HG03575 (cell line): ENCODE data around the gene OR1N2.
"Not testable (repeated sequence)": the region's sequence is repeated elsewhere in the genome, so short reads cannot be mapped to it uniquely, and the experiment has no call there.

Experiments
- ATAC-seq: cut with Tn5 transposase; IDR thresholded peaks from one replicate; pipeline ENCODE4 v1.9.1; 2021; ENCODE audit not compliant: unreplicated experiment, insufficient number of reproducible peaks, low FRiP score; ENCODE audit errors: extremely low read depth

The OR1N2 gene, protein sequence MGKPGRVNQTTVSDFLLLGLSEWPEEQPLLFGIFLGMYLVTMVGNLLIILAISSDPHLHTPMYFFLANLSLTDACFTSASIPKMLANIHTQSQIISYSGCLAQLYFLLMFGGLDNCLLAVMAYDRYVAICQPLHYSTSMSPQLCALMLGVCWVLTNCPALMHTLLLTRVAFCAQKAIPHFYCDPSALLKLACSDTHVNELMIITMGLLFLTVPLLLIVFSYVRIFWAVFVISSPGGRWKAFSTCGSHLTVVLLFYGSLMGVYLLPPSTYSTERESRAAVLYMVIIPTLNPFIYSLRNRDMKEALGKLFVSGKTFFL

DNA sequence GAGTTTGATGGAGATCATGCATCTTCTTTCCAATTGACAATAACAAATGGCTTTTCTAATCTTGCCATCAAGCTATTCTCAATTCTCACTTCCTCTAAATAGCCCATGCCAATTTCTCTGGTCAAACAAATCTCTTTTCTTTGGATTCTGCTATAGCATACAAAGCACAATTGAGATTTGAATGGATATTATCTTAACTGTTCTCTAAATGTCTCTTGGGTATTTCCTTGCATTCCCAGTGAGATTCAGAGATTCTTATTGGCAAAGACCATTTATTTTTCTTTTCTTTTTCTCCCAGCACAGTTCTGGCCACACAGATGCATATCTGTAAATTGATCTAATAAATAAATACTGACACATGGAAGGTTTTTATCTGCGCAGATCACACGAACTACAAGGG, at the start of gene OR1N2:
TSS of gene OR1N2 (plus strand) at position 301 of the 400 bp plus-strand sequence. CDS start 100 bp downstream, outside the sequence.
- no peak for ATAC-seq

DNA sequence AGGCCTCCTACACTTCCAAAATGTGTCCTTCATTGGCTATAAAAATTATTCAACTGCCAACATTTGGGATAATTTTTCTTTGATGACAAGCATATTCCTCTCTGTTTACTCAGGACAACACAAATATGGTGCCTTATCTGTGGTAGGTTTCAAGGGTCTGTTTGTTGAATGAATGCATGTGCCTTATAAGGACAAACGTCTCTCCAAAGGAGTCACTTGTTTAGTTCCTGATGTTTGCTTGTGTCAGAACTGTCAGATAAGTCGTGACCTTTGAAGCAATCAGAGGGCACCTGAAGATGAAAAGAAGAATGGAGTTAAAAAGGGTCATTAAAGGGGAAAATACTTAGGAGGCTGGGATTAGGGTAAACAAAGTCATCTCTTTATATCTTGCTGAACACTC, 45.9 kb upstream of the OR1N2 start:
- ATAC-seq: no peak

DNA sequence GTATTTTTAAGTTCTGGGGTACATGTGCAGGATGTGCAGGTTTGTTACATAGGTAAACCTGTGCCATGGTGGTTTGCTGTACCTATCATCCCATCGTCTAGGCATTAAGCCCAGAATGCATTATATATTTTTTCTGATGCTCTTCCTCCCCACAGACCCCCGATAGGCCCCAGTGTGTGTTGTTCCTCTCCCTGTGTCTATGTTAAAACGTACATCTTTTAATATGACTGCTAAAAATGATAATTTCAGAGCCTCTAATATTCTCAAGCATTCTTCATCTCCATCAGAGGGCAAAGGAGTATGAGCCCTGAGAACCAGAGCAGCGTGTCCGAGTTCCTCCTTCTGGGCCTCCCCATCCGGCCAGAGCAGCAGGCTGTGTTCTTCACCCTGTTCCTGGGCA, 42.4 kb upstream of the OR1N2 start, which contains the start of gene OR1J2:
TSS of gene OR1J2 (plus strand) at position 301 of the 400 bp plus-strand sequence. CDS start at position 301, 0 bp downstream.
- no peak for ATAC-seq

DNA sequence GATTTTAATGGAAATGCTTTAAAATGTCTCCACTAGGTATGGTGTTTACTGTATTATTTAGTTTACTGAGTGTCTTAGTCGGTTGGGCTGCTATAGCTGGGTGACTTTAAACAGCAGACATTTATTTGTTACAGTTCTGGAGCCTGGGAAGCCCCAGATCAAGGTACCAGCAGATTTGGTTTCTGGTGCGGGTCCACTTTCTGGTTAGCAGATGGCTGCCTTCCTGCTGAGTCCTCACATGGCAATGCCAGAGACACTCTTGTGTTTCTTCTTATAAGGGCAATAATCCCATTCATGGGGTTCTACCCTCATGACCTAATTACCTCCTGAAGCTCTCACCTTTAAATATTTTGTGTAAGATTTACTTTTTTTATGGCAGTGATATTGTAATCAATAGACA, 34.7 kb upstream of the OR1N2 start:
- no peak for ATAC-seq

DNA sequence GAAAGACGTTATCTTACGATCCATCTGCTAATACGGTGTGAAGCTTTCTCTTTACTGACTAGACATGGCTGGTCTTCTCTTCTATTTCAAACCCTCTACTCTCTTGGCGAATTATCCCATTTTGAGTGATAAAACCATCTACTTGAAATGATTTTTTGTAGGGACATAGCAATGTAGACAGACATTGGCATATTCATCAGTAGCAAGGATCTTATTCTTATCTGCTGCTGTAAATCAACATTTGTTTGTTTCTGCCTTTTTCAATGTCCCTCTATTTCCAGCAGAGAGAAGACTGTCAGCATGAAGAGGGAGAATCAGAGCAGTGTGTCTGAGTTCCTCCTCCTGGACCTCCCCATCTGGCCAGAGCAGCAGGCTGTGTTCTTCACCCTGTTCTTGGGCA, 34.1 kb upstream of the OR1N2 start, which contains the start of gene OR1J4:
TSS of gene OR1J4 (plus strand) at position 301 of the 400 bp plus-strand sequence. CDS start at position 301, 0 bp downstream.
- ATAC-seq: no peak

DNA sequence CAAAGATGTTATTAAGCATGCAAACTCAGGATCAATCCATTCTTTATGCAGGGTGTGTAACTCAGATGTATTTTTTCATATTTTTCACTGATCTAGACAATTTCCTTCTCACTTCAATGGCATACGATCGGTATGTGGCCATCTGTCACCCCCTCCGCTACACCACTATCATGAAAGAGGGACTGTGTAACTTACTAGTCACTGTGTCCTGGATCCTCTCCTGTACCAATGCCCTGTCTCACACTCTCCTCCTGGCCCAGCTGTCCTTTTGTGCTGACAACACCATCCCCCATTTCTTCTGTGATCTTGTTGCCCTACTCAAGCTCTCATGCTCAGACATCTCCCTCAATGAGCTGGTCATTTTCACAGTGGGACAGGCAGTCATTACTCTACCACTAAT, 33.5 kb upstream of the OR1N2 start:
- no peak for ATAC-seq

DNA sequence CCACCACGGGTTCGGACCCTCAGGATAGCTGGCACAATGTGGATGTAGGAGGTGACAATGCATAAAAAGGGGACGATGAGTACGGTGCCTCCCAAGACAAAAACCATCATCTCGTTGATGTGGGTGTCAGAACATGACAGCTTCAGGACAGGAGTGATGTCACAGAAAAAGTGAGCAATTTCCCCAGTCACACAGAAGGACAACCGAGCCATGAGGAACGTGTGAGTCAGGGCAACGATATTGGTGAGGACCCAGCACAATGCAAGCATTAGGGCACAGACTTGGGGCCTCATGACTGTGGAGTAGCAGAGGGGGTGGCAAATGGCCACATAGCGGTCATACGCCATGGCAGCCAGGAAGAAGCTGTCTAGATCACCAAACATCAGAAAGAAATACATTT, 26.3 kb upstream of the OR1N2 start:
- no peak for ATAC-seq

DNA sequence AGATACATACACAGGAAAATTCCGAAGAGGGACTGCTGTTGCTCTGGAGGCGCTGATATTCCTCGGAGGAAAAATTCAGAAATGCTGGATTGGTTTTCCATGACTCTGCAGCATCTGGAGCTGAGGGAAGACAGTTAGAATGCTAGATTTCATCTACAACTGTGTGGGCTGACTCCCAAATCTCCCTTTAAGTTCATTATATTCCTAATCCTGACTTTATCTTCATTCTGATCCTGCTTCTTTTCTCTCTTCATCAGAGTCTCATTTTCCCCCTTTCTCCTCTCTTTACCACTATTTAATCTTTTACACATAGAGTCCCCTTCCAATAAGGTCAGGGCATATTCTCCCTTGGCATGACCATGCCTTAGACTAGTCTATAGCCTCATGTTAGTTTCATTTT, 25.7 kb upstream of the OR1N2 start, which contains the start of gene OR1N1:
TSS of gene OR1N1 (minus strand) at position 101 of the 400 bp plus-strand sequence. CDS start at position 101, 0 bp downstream.
- ATAC-seq: no peak

DNA sequence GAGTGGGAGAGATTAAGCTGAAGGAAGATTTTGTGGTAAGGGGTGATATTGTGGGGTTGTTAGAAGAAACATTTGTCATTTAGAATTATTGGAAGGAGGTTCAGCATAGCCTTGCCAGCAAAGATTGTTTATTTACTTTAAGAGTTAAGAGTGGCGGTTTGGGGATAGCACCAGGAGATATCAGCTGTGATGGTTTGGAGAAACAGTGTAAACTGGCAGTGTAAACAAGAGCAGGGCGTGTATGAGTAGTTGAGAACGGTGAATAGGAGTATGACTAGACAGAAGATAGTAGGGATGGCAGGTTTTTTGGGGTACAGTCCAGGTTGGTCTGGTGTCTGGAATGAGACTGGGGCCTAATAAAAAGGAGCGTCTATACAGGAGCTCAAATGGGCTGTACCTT, 21.8 kb upstream of the OR1N2 start:
- not testable (repeated sequence) for ATAC-seq

DNA sequence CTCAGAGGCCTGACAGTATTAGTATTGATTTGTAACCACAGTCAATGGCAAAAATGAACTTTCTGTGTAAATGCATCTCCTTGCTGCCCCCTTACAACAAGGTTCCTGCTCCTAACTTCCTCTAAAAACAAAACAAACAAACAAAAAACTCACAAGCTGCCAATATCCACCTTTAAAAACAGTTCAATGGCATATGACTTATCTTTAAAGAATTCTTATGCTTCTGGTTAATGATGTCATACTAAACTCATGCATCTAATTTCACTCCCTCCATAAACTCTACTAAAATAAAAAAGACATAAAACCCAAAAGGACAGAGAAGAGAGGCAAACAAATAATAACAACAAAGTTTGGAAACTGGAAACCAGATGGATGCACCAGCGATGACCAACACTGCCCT, 16.8 kb upstream of the OR1N2 start:
- no peak for ATAC-seq

DNA sequence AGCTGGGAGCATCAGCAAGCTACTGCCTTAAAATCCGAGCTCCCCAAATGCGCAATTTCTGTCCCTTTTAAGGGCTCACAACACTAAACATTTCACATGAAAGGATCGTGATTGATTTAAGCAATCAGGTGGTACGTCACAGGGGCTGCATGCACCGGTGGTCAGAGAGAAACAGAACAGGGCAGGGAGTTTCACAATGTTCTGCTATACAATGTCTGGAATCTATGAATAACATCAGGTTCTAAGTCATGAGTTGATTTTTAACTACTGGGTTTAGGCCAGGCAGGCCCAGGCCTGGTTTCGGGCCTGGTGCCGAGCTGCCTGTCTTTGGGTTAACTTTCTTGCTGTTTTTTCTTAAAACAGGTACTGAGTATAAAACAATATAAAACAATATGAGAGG, 15.8 kb upstream of the OR1N2 start:
- not testable (repeated sequence) for ATAC-seq

DNA sequence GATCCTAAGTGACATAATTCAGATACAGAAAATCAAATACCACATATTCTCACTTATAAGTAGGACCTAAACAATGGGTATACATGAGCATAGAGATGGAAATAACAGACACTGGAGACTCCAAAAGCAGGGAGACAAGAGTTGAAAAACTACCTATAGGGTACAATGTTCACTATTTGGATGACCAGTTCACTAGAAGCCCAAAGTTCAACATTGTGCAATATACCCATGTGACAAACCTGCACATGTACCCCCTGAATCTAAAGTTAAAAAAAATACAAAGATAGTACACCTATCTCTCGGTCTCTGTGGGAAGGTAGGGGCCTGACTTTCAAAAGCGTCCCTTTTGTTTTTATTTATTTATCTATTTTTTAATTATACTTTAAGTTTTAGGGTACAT, 14.2 kb upstream of the OR1N2 start:
- no peak for ATAC-seq

DNA sequence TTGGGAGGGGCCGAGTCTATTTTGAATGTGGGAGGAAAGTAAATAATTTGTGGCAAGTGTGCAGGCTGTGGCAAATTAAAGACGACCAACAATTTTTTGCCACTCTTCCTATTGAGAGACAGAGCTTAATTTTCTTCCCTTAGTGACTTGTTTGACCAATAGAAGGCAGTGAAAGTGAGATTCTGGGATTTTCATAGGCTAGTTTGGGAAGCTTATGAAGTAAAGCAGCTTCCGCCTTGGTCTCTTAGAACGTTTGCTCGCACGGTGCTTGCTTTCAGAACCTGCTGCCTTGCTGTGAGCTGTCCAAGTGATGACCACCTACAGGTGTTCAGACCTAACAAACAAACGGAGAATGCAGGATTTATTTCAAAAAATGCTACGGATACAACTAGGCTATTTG, 6.7 kb upstream of the OR1N2 start:
- ATAC-seq: no peak

DNA sequence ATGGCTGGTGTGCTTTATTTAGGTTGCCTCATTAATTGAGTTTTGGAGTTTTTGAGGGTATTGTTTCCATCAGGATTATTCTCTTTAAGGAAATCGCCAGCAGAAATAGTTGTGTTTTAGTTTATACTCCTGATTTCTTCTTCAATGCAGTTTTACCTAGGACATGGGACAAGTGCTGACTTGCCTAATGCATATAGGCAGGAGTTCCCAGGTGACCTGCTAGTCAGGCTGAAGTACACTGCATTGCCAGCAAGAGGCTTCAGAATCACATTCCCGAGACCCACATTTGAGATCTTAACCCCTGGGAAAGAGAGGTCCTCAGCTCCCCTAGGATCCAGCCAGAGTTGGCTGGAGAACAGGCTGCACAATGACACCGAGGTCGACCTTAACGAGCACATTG, 1.5 kb upstream of the OR1N2 start:
- ATAC-seq: no peak

DNA sequence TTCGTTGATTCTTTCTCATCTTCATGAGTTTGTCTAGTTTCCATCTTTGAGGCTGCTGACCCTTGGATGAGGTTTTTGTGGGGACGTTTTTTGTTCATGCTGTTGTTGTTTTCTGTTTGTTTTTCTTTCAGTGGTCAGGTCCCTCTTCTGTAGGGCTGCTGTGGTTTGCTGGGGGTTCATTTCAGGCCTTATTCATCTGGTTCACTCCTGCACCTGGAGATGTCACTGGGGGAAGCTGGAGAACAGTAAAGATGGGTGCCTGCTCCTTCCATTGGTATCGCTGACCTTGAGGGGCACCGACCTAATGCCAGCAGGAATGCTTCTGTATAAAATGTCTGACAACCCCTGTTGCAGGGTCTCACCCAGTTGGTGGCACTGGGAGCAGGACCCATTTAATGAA, 8.5 kb downstream of the OR1N2 start:
- no peak for ATAC-seq

DNA sequence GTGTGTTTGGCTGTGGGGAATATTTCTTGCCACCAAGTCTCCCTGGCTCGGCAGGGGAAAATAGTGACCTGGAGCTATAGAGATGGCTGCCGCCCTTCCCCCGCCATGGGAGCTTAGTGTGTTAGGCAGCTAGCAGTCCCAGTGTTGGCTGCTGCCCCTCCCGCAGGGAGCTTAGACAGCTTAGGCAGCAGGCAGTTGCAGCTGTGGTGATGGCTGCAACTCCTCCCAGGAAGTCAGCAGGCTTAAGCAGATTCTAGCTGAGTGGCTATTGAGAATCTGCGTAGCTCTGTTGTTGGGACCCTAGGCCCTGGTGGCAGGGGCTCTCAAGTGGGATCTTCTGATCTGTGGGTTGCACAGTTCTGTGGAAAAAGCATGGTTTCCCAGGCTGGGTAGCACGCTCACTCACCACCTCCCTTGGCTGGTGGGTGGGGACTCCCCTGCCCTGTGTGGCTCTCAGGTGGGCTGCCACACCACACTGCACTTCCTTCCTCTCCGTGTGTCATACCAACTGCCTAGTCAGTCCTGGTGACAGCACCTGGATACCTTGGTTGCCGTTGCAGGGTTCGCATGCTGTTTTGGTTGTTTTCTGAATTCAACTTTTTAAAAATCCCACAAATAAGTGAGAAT, 9.3 kb downstream of the OR1N2 start:
- ATAC-seq: no peak

DNA sequence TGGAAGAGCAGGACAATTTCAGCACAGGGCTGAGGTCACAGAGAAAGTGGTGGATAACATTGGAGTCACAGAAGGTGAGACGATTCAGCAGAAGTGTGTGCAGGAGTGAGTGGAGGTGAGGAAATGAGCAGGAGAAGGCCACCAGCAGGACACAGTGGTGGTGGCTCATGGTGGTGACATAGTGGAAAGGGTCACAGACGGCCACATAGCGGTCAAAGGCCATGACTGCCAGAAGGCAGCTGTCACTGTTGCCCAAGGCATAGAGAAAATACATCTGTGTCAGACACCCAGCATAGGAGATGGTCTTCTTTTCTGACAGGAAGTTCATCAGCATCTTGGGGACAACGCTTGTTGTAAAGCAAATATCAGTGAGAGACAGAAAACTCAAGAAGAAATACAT, 15.0 kb downstream of the OR1N2 start:
- ATAC-seq: no peak

DNA sequence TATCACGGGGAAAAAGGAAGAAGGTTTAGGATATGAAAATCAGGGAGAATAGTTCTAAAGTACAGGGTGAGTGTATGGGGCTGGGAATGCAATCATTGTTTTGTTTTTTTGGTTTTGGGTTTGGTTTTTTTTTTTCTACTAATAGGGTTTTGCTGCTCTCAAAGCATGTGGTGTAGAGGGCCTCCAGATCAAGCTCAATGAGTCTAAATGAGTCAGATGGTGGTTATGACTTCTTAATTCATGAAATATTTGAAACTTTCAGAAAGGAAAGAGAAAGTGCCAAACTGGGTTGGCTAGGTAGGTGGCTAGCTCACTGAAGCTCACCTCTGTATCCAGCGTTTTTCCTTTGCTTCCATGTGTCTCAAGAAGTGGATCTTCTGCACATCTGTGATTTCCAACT, 19.5 kb downstream of the OR1N2 start:
- no peak for ATAC-seq

DNA sequence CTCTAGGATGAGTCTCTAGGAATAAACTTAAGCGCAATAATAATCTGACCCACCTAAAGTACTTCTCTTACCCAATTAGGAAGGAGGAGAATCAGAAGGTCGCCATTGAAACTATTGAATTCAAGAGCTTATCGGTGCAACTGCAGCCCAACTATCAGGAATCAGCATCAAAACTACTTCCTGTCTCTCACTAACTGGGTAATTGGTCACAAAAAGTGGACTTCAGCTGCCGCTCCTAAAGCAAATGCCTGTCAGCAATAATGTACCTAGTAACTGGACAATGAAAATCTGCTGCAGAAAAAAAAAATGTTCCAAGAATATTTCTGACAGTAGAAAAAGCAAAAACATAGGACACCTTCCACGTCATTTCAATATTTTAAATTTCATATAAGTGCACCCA, 27.0 kb downstream of the OR1N2 start:
- ATAC-seq: no peak

DNA sequence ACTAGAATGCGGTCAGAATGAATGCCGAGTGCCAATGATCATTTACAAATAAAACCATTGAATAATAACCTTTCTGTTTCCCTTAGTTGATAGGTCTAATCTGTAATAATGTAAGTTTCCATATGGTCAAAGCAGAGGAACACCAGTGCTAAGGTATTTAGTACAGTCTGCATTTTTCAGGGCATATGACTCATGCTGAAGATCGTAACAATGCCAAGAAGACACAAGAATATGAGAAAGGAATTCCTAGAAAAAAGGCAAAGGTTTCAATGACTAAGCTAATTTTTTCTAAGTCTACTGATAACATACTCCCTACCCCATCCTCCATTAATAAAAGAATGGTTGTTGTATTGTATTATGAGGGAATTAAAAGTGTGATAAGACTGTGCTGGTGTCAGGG, 27.4 kb downstream of the OR1N2 start:
- ATAC-seq: no peak
